Measurements from ENCODE around the gene VPS37B. TPM values are rescaled to one million over a fixed set of nuclear protein-coding genes. Genes with fewer than 3 reads are reported as not detected.

Gene VPS37B
- total RNA-seq, 4 donors from 2014 or later = 3.3 to 21.6 (median 20.2) TPM

DNA sequence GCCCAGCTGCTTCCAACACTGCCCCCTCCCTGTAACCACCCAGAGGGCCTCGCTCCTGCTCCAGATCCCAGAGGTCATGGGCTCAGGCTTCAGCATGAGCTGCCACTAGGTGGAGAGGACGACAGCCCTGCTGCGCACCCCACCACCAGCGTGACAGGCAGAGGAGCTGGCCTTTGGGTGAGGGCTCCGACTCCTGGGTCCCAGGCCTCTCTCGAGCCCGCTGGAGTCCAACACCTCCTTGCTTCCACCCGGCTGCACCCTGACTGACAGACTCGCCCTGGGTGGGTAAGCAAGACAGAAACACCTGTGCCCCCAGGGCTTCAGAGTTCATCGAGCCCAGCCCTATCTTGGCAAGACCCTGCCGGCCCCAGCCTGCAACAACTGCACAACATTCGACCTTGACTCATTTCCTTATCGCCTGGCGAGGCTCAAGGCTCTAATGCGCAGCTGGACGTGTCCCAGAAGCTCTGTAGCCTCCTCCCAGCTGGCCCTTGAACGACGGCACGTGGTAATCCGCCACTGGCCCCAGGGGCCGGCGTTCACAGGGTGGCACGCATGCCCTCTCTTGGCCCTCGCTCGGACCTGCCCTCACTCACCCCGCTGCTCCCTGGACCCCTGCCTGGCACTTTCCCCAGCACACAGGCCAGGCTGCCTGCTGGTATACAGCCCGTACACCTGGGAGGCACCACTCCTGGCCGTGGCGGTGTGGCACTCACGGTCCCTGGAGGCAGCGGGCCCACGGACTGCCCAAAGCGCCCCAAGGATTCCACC, 28.0 kb downstream of the VPS37B start:
- peak overlapping the region; percentile 3 to 39 for H3K27ac ChIP-seq
- H3K9me3 ChIP-seq = no peaks in the 10 kb centered on the region
- H3K27me3 ChIP-seq = no peaks in the 10 kb centered on the region
- H3K4me3 ChIP-seq = no peak overlapping the region
- intact Hi-C loops (cut with DNase I; ENCODE audit: low total_unique reads) = no loop called here
- DNase-seq = no peak
- TF ChIP-seq POLR2A (IDR thresholded peaks at IDR 0.05) = no peak
- no peaks in the 10 kb centered on the region for H3K36me3 ChIP-seq
- peaks cover 0 to 6% of the 10 kb centered on the region in 2 donors for H3K4me1 ChIP-seq

DNA sequence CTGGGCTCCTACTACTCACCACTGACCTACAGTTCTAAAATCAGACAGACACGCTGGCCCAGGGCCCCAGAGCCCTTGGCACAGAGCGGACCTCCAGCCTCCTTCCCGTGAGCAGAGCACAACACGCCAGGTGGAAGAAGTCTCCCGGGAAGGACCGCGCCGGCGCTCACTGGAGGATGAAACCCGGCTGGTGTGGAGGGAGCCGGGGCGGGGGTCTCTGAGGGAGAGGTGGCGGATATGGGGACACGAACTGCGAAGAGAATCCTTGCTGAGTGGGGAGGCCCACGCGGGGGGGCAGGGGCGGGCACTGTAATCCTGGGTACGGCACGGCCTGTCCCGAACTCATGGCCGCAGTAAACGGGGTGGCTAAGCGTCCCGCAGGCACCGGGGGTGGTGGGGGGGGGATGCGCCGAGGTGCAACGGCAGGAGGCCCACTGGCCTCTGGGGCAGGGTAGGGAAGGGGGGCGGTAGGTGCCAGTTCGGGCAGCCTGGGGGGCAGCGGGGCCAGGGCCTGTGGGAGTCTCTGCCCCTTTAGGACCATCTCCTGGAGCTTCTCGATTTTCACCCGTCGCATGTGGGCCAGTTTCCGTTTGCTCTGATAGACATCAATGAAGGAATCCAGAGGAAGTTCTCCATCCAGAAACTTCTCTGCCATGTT, 28.8 kb downstream of the VPS37B start:
- peak overlapping the region; percentile 3 to 39 for H3K27ac ChIP-seq
- intact Hi-C loops (cut with DNase I; ENCODE audit: low total_unique reads) = no loop called here
- no peak overlapping the region for H3K4me3 ChIP-seq
- no peaks in the 10 kb centered on the region for H3K27me3 ChIP-seq
- peaks cover 0 to 6% of the 10 kb centered on the region in 2 donors for H3K4me1 ChIP-seq
- H3K9me3 ChIP-seq = no peaks in the 10 kb centered on the region
- DNase-seq = no peak
- TF ChIP-seq, protein P1, sequence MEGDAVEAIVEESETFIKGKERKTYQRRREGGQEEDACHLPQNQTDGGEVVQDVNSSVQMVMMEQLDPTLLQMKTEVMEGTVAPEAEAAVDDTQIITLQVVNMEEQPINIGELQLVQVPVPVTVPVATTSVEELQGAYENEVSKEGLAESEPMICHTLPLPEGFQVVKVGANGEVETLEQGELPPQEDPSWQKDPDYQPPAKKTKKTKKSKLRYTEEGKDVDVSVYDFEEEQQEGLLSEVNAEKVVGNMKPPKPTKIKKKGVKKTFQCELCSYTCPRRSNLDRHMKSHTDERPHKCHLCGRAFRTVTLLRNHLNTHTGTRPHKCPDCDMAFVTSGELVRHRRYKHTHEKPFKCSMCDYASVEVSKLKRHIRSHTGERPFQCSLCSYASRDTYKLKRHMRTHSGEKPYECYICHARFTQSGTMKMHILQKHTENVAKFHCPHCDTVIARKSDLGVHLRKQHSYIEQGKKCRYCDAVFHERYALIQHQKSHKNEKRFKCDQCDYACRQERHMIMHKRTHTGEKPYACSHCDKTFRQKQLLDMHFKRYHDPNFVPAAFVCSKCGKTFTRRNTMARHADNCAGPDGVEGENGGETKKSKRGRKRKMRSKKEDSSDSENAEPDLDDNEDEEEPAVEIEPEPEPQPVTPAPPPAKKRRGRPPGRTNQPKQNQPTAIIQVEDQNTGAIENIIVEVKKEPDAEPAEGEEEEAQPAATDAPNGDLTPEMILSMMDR (IDR thresholded peaks at IDR 0.05) = no peak
- TF ChIP-seq POLR2A (IDR thresholded peaks at IDR 0.05) = no peak
- H3K36me3 ChIP-seq = no peaks in the 10 kb centered on the region

DNA sequence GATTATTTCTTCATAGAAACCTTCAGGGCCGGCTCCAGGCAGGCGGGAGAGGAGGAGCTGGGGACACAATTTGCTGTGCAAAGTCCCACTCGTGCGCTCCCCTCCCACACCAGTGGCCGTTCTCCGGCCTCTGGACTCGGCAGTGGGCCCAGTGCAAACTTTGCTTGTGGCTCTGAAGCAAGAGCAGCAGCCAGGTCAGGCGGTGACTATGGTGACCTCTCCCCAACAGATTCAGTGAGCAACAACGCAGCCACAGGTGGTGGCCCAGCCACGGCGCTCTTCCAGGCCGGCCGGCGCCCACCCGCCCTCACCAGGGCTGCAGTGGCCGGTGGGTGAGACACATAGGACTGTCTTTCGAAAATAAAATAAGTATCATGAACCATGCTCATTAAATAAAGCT, 29.5 kb downstream of the VPS37B start:
- DNase-seq = no peak
- Histone ChIP-seq H3K9me3 (no peaks in the 10 kb centered on the region), H3K36me3 (no peaks in the 10 kb centered on the region), H3K4me3 (no peak overlapping the region), H3K27ac (no peak overlapping the region), H3K27me3 (no peaks in the 10 kb centered on the region), H3K4me1 (peaks cover 0 to 6% of the 10 kb centered on the region in 2 donors)
- TF ChIP-seq POLR2A (IDR thresholded peaks at IDR 0.05) = no peak
- intact Hi-C loops (cut with DNase I; ENCODE audit: low total_unique reads) = no loop called here

DNA sequence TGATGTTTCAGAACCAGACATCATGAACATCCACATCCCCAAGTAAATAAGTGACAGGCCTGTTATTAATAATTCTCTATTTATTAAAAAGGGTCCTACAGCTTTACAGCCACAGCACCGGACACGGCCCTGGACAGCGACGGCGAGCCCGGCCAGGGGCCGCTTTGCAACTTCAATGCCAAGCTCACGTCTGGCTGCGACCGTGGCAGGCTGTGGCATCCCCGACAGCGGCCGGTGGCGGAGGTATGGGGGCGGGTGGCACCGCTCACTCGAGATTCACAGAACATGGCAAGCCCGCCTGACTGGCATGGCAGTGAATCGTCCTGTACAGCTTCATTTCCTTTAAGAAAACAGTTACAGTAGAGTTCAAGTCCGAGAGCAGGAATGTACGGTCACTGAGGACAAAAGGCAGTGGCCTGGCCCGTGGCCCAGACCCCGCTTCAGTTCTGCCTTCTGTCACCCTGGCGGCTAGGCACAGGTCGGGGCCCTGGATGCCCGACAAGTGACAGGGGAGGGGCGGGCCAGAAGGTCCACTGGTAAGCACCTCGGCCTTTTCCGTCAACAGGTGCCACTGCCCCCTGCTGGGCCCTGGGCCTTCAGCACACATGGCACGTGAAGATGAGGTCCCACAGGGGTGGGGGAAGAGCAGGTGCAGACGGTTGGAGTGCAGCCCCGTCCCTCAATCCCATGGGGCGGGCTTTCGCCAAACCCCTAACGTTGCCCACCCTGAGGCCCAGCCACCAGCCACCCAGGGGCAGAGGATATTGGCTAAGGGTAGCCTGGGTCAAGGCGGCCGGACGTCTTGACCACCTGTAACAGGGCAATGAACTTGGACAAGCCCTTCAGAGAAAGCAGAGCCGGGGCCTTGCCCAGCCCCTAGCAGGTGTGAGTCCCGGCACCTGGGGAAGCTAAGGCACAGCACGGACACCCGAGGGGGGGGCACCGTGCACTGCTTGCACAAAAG, 30.4 kb downstream of the VPS37B start:
- no peak overlapping the region for H3K27ac ChIP-seq
- H3K4me1 ChIP-seq = no peaks in the 10 kb centered on the region

GRCh38 chr12:122864894-122865253, 31.1 kb downstream of the VPS37B start:
- Histone ChIP-seq H3K4me3 (no peak overlapping the region), H3K36me3 (no peaks in the 10 kb centered on the region), H3K27me3 (no peaks in the 10 kb centered on the region), H3K4me1 (no peaks in the 10 kb centered on the region), H3K27ac (no peak overlapping the region), H3K9me3 (no peaks in the 10 kb centered on the region)
- TF ChIP-seq, protein P1 (IDR thresholded peaks at IDR 0.05) = no peak
- TF ChIP-seq POLR2A (IDR thresholded peaks at IDR 0.05) = no peak
- intact Hi-C loops (cut with DNase I; ENCODE audit: low total_unique reads) = no loop called here
- DNase-seq = no peak

More for the DNA sequence above, 30.4 kb downstream of the VPS37B start:
- Histone ChIP-seq H3K9me3 (no peaks in the 10 kb centered on the region), H3K36me3 (no peaks in the 10 kb centered on the region), H3K27me3 (no peaks in the 10 kb centered on the region), H3K4me3 (no peak overlapping the region)
- intact Hi-C loops (cut with DNase I; ENCODE audit: low total_unique reads) = no loop called here
- no peak for DNase-seq
- no peak for TF ChIP-seq POLR2A (IDR thresholded peaks at IDR 0.05)
- TF ChIP-seq, protein P1 (IDR thresholded peaks at IDR 0.05) = peak in 2 of 4 experiments; percentile 12 to 19

All from uterus (tissue), 4 donors.